Common myeloid progenitor, CD34-positive (primary cell): Measurements from ENCODE around the gene CPNE4.
A peak's percentile ranks its signal among the peaks of the same experiment; 100 is the strongest.

Experiments
- CTCF ChIA-PET: fragments of 350-600 bp; sonication (Branson Sonifier 250); formaldehyde crosslinking; loops from one replicate; lab custom pipeline; 2021; ENCODE audit warnings: antibody characterized with exemption; lab: Charles Lee
- POLR2A ChIA-PET: fragments of 350-600 bp; sonication (Branson Sonifier 250); formaldehyde crosslinking; loops from one replicate; lab custom pipeline; 2021; ENCODE audit warnings: antibody characterized with exemption; lab: Charles Lee
- DNase-seq, 3 donors: peaks; one replicate each; pipeline versions ENCODE4 v3.0.0 to v3.0.0-alpha.2; 2013
- H3K27ac ChIP-seq, 2 experiments: 1 replicate in 1 of 2; 2 replicates in 1 of 2; pipeline ENCODE4 v1.7.0; 2013; ENCODE audit warnings: inconsistent platforms in 2 of 2, low read length in 2 of 2, mild to moderate bottlenecking in 2 of 2, low read depth in 1 of 2, moderate library complexity in 1 of 2; ENCODE audit not compliant: severe bottlenecking in 2 of 2, insufficient read depth in 1 of 2, poor library complexity in 1 of 2
- H3K27me3 ChIP-seq, 5 experiments: replicated peaks in 2 of 5; 1 replicate in 3 of 5; 2 replicates in 2 of 5; pipeline versions ENCODE4 v1.6.1 to v1.7.0; 2013; ENCODE audit warnings: low read length in 4 of 5, mild to moderate bottlenecking in 2 of 5, moderate library complexity in 2 of 5, inconsistent platforms in 1 of 5; ENCODE audit not compliant: insufficient read depth in 5 of 5, control insufficient read depth in 4 of 5
- H3K36me3 ChIP-seq, 4 experiments: 1 replicate in 2 of 4; 2 replicates in 2 of 4; pipeline versions ENCODE4 v1.6.1 to v1.7.0; 2013; ENCODE audit warnings: low read length in 3 of 4, control low read depth in 1 of 4, mild to moderate bottlenecking in 1 of 4; ENCODE audit not compliant: control insufficient read depth in 4 of 4, insufficient read depth in 4 of 4
- H3K4me1 ChIP-seq, 4 experiments: 1 replicate in 3 of 4; 2 replicates in 1 of 4; pipeline versions ENCODE4 v1.6.1 to v1.7.1; 2013; ENCODE audit warnings: low read length in 3 of 4, mild to moderate bottlenecking in 3 of 4, control low read depth in 1 of 4, inconsistent platforms in 1 of 4, moderate library complexity in 1 of 4; ENCODE audit not compliant: control insufficient read depth in 4 of 4, insufficient read depth in 4 of 4; ENCODE audit errors: control extremely low read depth in 1 of 4
- H3K4me3 ChIP-seq, 7 experiments: 1 replicate in 4 of 7; 2 replicates in 3 of 7; pipeline versions ENCODE4 v1.5.1 to v1.7.0; 2013; ENCODE audit warnings: mild to moderate bottlenecking in 7 of 7, low read length in 6 of 7, moderate library complexity in 6 of 7, inconsistent platforms in 2 of 7, low read depth in 2 of 7, control low read depth in 1 of 7; ENCODE audit not compliant: insufficient read depth in 4 of 7, control insufficient read depth in 1 of 7; ENCODE audit errors: extremely low read depth in 1 of 7
- H3K9me3 ChIP-seq, 5 experiments: 1 replicate in 4 of 5; 2 replicates in 1 of 5; pipeline versions ENCODE4 v1.6.1 to v1.7.1; 2013; ENCODE audit warnings: low read length in 4 of 5, mild to moderate bottlenecking in 2 of 5, inconsistent platforms in 1 of 5, low read depth in 1 of 5, moderate library complexity in 1 of 5; ENCODE audit not compliant: control insufficient read depth in 4 of 5, insufficient read depth in 2 of 5; ENCODE audit errors: control extremely low read depth in 1 of 5
- WGBS: methylation state at CpG from one replicate; pipeline ENCODE4 v1.1.5; 2013; ENCODE audit not compliant: insufficient coverage; 5-methylcytosine and 5-hydroxymethylcytosine counted together

The CPNE4 gene

DNA sequence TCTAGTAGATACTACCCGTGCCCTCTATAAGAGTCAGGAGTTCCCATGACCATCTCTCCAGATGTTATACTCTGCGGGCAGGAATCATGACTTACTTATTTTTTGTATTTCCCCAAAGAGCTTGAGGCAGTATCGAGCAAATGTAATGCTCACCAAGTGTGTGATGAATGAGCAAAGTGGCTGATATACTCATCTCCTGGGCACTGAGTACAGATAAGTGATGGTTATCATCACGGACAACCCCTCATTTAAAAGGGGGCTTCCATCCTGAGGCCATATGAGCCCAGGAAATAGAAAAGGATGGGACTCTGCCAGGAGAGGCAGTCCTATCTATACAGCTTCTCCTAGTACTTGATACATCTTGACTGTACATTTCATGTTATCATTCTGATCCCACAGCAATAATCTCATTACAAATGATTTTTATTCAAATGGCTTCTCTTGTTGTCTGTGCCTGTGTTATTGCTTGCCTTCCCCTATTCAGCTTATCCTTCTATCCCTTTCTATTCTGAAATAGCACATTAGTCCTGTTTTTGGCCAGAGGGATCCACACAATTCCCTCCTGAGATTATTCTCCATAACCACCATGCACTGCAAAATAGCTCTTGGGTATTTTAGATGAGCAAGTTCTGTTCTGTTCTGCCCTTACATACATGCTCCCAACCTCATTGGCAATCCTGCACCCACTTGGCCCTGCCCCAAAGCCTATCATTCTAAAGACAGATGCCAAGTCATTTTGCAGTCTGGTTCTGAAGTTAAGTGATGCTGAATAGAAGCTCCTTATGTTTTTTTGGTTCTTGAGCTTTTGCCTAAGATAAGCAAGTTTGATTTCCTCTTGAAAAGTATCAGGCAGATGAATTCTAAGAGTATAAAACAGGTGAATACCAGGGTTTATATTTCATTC, 484.0 kb downstream of the CPNE4 start:
- CTCF ChIA-PET: interaction anchor here (1.0 to 2.0 kb wide), 5 partner anchors 18 to 634 kb away, joined by 3 to 6 read pairs (median 5); no protein-coding TSS in a partner anchor
- no peak overlapping the region for H3K27ac ChIP-seq
- H3K4me3 ChIP-seq: no peak overlapping the region
- 100% methylated on average over 4 of the region's 4 CpGs for WGBS
- POLR2A ChIA-PET: no interaction called here
- H3K9me3 ChIP-seq: no peaks in the 10 kb centered on the region
- no peaks in the 10 kb centered on the region for H3K4me1 ChIP-seq
- peaks cover 0 to 2% (median 0%) of the 10 kb centered on the region in 5 experiments for H3K27me3 ChIP-seq
- H3K36me3 ChIP-seq: no peaks in the 10 kb centered on the region
- no peak for DNase-seq

DNA sequence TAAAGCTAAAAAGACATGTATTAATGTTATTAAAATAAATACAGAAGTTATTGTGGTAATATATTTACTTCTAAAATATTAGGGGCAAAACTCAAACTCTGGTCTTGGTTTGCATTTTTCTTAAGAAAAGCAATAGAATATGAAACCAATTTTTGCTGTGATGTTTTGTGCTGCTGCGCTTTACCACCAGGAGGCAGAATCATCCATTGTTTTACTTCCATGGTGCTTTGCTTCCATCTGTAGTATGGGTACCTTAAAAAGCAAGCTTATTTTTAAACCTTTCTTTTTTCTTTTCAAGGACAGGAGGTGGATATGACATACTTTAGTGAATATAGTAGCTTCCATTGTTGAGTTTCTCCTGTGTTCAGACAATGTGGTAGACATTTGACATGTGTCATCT, 485.5 kb downstream of the CPNE4 start:
- ChIA-PET CTCF (interaction anchor here (0.9 to 2.0 kb wide), 9 partner anchors 10 to 635 kb away, joined by 3 to 6 read pairs (median 4); no protein-coding TSS in a partner anchor), POLR2A (no interaction called here)
- peaks cover 0 to 2% (median 0%) of the 10 kb centered on the region in 5 experiments for H3K27me3 ChIP-seq
- no peaks in the 10 kb centered on the region for H3K9me3 ChIP-seq
- peak; percentile 10 to 48 (median 37) for DNase-seq
- H3K27ac ChIP-seq: no peak overlapping the region
- no peak overlapping the region for H3K4me3 ChIP-seq
- H3K4me1 ChIP-seq: no peaks in the 10 kb centered on the region
- 100% methylated on average over 1 of the region's 1 CpG for WGBS
- H3K36me3 ChIP-seq: no peaks in the 10 kb centered on the region

DNA sequence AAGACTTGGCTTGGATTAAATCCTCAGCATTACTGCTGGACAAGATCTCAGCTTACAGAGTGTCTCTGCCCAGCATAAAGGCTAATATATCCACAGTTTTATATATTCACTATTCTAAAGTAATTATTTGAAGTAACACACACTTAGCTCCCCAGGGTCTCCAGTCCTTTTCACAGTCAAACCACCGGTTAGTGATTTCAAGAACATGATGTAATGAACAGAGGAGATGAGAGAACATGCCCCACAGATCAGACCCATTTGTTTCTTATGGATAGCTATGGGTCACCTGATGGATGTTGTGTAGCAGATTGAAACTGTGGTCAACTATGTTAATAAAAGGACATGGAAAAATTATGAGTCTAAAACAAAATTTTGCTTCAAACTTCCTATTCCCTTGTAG, 487.2 kb downstream of the CPNE4 start:
- Histone ChIP-seq H3K36me3 (no peaks in the 10 kb centered on the region), H3K4me1 (no peaks in the 10 kb centered on the region), H3K9me3 (no peaks in the 10 kb centered on the region), H3K27ac (no peak overlapping the region), H3K4me3 (no peak overlapping the region), H3K27me3 (peaks cover 0 to 2% (median 0%) of the 10 kb centered on the region in 5 experiments)
- no peak for DNase-seq
- POLR2A ChIA-PET: no interaction called here
- no CpG with 5 or more reads among the region's 1 CpG for WGBS
- CTCF ChIA-PET: interaction anchor here (1.3 kb wide), 1 partner anchor 8 kb away, joined by 3 read pairs; no protein-coding TSS in a partner anchor

GRCh38 chr3:131546441-131546840, 488.4 kb downstream of the CPNE4 start:
- Histone ChIP-seq H3K27ac (no peak overlapping the region), H3K4me3 (no peak overlapping the region), H3K4me1 (no peaks in the 10 kb centered on the region), H3K27me3 (peaks cover 0 to 2% (median 0%) of the 10 kb centered on the region in 5 experiments), H3K9me3 (no peaks in the 10 kb centered on the region), H3K36me3 (no peaks in the 10 kb centered on the region)
- CTCF ChIA-PET: no interaction called here
- POLR2A ChIA-PET: no interaction called here
- no peak for DNase-seq

DNA sequence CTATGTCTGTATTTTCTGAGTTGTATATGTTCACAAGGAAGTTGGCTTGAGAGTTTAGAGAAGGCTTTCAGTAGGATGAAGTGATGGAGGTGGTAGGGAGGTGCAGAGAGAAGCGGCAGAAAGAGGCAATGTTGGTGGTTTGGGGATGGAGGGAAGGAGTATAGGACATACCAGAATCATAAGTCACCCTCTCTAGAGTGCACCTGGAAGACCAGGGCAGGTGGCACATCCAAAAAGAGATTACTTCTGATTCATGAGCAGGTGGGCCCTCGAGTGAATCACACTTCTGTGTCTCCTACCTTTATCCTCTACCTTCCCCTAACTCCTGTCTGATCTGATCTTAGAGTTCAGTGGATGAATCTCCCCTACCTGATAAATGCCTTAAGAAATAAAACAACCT, 490.3 kb downstream of the CPNE4 start:
- DNase-seq: no peak
- no peaks in the 10 kb centered on the region for H3K4me1 ChIP-seq
- no peaks in the 10 kb centered on the region for H3K36me3 ChIP-seq
- H3K4me3 ChIP-seq: no peak overlapping the region
- ChIA-PET POLR2A (no interaction called here), CTCF (no interaction called here)
- no peak overlapping the region for H3K27ac ChIP-seq
- no peaks in the 10 kb centered on the region for H3K9me3 ChIP-seq
- peaks cover 0 to 2% (median 0%) of the 10 kb centered on the region in 5 experiments for H3K27me3 ChIP-seq
- WGBS: 92% methylated on average over 1 of the region's 2 CpGs

GRCh38 chr3:131543714-131544113, 491.1 kb downstream of the CPNE4 start:
- H3K4me3 ChIP-seq: no peak overlapping the region
- no peak for DNase-seq
- H3K27ac ChIP-seq: no peak overlapping the region

DNA sequence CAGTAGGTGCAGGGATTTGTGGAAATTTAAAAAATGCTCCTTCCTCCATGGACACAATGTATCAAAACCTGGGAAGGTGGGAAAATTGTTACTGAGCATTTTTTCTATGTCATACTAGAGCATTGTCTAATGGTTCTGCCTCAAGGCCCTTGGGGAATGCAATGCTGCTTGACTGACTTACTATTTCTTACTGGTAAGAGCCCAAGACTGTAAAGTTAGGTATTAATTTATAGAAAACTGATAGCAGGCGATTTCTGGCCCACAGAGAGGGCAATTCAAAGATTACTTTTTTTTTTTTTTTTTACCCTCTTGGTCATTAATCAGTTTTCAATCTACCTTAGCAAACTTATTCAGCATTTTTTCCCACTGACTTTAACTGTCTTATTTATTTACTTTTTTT, 493.5 kb downstream of the CPNE4 start:
- Histone ChIP-seq H3K36me3 (no peaks in the 10 kb centered on the region), H3K4me1 (no peaks in the 10 kb centered on the region), H3K9me3 (peaks cover 0 to 3% (median 0%) of the 10 kb centered on the region in 5 experiments), H3K27ac (no peak overlapping the region), H3K4me3 (no peak overlapping the region), H3K27me3 (no peaks in the 10 kb centered on the region)
- CTCF ChIA-PET: no interaction called here
- WGBS: 100% methylated on average over 1 of the region's 1 CpG
- no peak for DNase-seq
- POLR2A ChIA-PET: no interaction called here

More at GRCh38 chr3:131543714-131544113, 491.1 kb downstream of the CPNE4 start:
- peaks cover 0 to 2% (median 0%) of the 10 kb centered on the region in 5 experiments for H3K27me3 ChIP-seq
- H3K36me3 ChIP-seq: no peaks in the 10 kb centered on the region
- ChIA-PET CTCF (interaction anchor here (1.1 kb wide), 1 partner anchor 17 kb away, joined by 3 read pairs; no protein-coding TSS in a partner anchor), POLR2A (no interaction called here)
- H3K4me1 ChIP-seq: no peaks in the 10 kb centered on the region
- peaks cover 0 to 3% (median 0%) of the 10 kb centered on the region in 5 experiments for H3K9me3 ChIP-seq
